HG03196 (cell line): ENCODE measurements around the gene NUP62.

ENCODE experiments used
- ATAC-seq: cut with Tn5 transposase; IDR thresholded peaks from one replicate; pipeline ENCODE4 v1.9.1; 2021; ENCODE audit not compliant: unreplicated experiment

NUP62 gene

DNA sequence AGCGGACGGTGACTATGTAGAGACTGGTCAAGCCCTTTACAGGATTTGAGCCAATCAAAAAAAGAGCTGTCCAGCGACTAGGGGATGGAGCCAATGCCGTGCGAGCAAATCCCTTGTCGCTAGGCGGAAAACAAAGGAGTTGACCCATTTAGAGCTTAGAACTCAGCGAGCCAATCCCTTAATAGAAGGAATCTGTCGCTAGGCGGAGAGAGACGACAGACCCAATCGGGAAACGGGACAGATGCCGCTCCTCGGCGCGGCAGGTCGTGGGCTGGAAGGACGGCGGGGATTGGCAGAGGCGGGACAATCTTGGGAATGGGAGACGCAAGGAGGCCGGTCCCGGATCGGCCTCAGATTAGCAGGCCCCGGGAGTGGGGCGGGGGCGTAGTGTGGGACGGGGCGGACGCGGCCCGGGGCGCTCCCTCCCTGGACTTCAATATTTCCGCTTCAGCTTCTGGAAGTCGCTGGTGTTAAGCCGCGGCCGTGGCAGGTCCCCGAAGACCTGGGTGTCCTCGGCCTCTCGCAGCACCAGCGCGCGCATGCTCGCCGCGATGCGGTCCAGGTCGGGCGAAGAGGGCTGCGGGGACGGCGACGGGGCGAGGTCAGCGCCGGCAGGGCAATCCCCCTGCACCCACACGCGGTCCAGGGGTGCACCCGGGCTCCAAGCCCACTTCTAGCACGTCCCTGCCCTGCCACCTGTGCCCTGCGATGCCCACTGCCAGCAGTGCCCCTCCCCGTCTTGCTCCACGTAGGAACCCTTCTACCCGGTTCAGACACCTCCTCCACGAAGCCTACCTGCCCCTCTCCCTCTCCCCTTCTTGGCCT lies 59.6 kb downstream of the NUP62 start:
- ATAC-seq: peak; percentile 56

GRCh38 chr19:49869009-49869483 lies 60.3 kb downstream of the NUP62 start:
- ATAC-seq: peak; percentile 7

DNA sequence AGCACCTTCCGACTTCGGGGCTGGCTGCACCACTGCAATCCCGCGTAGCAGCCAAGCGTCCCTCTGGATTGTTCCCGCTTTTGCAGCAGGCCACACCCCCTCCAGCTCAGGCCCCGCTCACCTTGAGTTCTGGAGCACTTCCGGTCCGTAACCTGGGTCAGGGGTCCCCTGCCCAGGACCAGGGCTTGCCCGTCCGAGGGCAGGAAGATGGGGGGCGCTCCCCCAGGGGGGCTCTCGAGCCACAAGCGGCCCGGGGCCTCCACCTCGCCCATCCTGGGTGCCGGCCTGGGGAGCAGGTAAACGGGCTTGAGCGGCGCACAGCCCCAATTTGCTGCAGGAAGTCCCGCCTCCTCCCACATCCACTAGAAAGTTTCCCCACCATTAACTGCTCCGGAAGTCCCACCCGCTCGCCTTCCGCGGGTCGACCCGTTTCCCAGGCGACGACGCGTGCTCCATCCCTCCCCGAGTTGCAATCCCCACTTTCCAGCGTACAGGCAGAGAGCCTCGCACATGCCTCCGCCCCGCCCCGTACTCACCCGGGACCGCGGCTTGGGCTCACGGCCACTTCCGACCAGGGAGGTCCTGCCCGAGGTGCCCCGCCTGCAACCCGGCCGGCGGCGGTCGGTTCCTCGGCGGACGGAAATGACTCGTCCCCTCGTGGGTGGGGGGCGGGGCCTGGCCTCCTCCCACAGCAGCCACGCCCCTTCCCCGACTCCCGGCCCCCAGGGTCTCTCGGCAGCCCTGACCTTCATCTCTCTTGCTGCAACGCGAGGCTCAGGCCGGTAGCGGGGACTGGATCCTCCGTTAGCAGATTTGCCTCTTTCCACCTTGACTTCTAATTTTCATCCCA lies 62.1 kb downstream of the NUP62 start, which contains the start of gene PNKP:
PNKP (minus strand) TSS at position 644 of the 850 bp plus-strand sequence; CDS start at position 272, 372 bp downstream.
- ATAC-seq: peak; percentile 33

DNA sequence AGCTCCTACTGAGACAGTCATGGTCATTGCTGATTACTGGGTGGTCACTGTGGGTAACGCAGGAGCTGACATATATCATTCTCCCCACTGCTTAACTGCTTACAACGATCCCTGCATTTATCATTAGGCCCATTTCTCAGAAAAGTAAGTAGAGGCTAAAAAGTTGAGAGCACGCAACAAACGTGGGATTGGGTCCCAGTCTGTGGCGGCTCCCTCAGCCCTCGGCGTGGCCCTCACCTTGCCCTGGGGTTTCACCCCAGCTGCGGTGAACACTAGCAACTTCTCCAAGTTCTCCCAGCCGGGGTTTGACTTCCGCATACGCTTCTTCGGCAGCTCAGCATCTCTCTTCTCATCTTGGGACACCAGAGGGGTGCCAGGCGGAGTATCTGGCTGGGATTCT lies 64.4 kb downstream of the NUP62 start:
- no peak for ATAC-seq

DNA sequence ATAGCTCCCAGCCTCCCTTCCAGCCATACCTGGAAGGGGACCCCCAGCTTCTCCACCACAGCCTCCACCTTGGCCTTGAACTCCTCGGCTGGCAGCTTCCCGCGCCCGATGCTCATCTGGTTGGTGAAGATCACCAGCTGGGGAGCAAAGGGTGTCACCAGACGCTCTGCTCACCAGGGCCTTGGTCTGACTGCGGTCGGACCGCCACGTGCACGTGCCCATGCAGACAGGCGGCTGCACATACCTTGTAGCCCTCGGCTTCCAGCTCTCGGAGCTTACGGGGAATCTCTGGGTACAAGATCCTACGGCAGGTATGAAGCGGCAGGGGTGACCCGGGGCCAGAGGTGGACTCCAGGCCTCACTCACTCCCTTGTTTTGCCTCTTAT lies 65.4 kb downstream of the NUP62 start:
- no peak for ATAC-seq

DNA sequence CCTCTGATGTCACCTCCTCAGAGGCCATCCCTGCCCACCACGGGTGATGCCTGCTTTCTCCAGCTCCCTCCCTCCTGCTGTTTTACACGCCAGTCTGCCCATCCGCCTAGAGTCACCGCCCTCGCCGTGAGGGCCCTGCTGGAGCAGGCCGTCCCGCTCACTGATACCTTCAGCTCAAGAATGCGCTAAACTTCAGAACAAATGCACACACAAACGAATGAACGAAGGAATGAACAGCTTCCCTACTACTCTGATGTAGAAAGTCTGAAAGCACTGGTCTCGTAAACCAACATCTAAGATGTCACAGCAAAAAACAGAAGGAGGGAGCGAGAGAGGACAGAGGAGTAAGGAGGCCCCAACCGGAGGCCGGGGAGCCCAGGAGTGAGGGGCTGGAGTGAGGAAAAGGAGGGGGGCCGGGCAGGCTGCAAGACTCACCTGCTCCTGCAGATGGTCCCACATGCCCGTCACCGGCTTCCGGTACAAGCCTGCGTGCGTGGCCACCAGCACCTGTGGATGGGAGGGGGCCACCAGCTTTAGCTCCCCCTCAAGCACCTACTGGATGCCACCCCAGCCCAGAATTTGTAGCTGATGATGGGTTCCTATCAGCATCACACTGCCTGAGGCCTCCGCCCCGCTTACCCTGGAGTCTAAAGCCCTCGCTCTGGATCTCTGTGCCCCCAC lies 65.9 kb downstream of the NUP62 start:
- no peak for ATAC-seq

- no peak for ATAC-seq
Observed at GRCh38 chr19:49862391-49863253, 66.7 kb downstream of the NUP62 start.

- ATAC-seq: no peak
Observed at GRCh38 chr19:49861541-49862378, 67.5 kb downstream of the NUP62 start.

DNA sequence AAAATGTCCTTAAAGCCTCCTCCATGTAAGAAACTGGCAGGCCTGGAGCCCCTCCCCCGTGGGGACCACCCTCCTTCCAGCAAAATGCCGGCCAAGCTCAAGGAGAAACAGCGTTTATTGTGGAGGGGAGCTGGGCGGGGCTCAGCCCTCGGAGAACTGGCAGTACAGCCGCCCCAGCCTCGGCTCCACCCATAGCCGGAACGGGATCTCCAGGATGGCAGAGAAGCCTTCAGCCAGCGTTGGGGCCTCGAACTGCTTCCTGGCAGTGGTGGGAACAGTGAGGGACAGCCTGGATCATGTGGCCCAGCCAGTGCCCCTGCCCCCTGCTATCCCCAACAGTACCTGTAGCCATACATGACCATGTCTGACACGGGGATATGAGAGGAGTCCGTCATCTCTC lies 68.2 kb downstream of the NUP62 start:
- ATAC-seq: no peak

DNA sequence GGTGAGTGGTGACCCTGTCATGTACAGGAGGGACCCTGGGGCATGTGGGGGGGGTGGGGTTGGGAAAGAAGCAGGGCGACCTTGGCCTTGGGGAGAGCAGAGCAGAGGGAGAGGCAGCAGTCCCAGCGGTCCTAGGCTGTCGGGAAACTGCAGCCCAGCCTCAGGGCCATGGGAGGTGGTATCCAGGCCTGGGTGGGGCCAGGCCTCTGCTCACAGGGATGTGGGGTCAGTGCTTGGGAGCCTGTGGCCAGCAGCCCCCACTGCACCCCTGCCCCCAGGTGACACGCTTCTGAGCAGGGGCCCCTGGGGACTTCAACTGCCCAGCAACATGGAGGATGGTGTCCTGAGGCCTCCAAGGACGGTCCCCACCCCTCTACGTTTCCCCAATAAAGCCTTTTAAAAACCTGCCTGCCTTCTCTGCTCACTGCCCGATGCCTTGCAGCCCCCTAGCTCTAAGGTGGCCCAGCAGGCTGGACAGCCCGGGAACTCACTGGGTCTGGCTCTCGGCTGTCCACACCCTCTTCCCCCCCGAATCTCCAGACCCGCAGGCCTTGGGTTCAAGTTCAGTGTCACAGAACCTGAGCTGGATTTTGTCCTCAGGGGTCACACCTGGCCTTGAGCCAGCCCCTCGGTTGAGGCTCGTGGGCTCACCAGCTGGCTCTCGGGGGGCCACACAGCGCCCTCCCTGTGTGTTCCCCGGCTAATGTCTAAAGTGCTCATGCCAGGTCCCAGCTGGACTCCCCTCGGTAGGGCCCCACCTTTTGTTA lies 68.8 kb downstream of the NUP62 start:
- ATAC-seq: no peak

GRCh38 chr19:49859682-49860335 lies 69.5 kb downstream of the NUP62 start:
- ATAC-seq: no peak

- ATAC-seq: no peak
Observed at GRCh38 chr19:49858088-49858985, 71.0 kb downstream of the NUP62 start.

DNA sequence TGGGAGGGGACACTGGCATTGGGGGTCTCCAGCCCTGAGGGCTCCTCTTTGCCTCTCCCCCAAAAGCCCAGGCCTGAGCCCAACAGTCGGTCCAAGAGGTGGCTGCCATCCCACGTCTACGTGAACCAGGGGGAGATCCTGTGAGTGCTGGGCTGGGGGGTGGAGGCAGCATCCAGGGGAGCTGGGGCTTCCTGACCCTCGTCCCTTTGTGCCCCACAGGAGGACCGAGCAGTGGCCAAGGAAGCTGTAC lies 71.5 kb downstream of the NUP62 start:
- ATAC-seq: no peak

- no peak for ATAC-seq
Observed at GRCh38 chr19:49857061-49857837, 72.1 kb downstream of the NUP62 start.
